Measurements from ENCODE around the gene DSCAM.
"Not testable (repeated sequence)": the region's sequence is repeated elsewhere in the genome, so short reads cannot be mapped to it uniquely, and the experiment has no call there.

DSCAM gene

GRCh38 chr21:40373761-40374160 lies 473.2 kb downstream of the DSCAM start:
- no peak for FAIRE-seq

GRCh38 chr21:40372506-40372905 lies 474.5 kb downstream of the DSCAM start:
- FAIRE-seq: no peak

- no peak for FAIRE-seq
Observed at GRCh38 chr21:40371329-40371728, 475.6 kb downstream of the DSCAM start.

GRCh38 chr21:40356644-40357043 lies 490.3 kb downstream of the DSCAM start:
- no peak for FAIRE-seq

- FAIRE-seq: no peak
Observed at GRCh38 chr21:40355076-40355475, 491.9 kb downstream of the DSCAM start.

GRCh38 chr21:40351006-40351405 lies 496.0 kb downstream of the DSCAM start:
- no peak for FAIRE-seq

GRCh38 chr21:40349591-40349990 lies 497.4 kb downstream of the DSCAM start:
- FAIRE-seq: no peak

- no peak for FAIRE-seq
Observed at GRCh38 chr21:40345711-40346321, 501.1 kb downstream of the DSCAM start.

GRCh38 chr21:40340357-40340756 lies 506.6 kb downstream of the DSCAM start:
- no peak for FAIRE-seq

- FAIRE-seq: no peak
Observed at GRCh38 chr21:40339050-40339449, 507.9 kb downstream of the DSCAM start.

- no peak for FAIRE-seq
Observed at GRCh38 chr21:40337981-40338380, 509.0 kb downstream of the DSCAM start.

GRCh38 chr21:40335704-40336103 lies 511.3 kb downstream of the DSCAM start:
- FAIRE-seq: no peak

- FAIRE-seq: no peak
Observed at GRCh38 chr21:40334159-40334558, 512.8 kb downstream of the DSCAM start.

- FAIRE-seq: no peak
Observed at GRCh38 chr21:40333731-40334130, 513.2 kb downstream of the DSCAM start.

- no peak for FAIRE-seq
Observed at GRCh38 chr21:40331804-40332203, 515.2 kb downstream of the DSCAM start.

GRCh38 chr21:40331172-40331571 lies 515.8 kb downstream of the DSCAM start:
- FAIRE-seq: no peak

GRCh38 chr21:40324389-40324788 lies 522.6 kb downstream of the DSCAM start:
- no peak for FAIRE-seq

- not testable (repeated sequence) for FAIRE-seq
Observed at GRCh38 chr21:40320718-40321117, 526.2 kb downstream of the DSCAM start.

GRCh38 chr21:40318371-40318770 lies 528.6 kb downstream of the DSCAM start:
- FAIRE-seq: no peak

- no peak for FAIRE-seq
Observed at GRCh38 chr21:40316104-40316503, 530.9 kb downstream of the DSCAM start.

- no peak for FAIRE-seq
Observed at GRCh38 chr21:40315626-40316025, 531.3 kb downstream of the DSCAM start.

GRCh38 chr21:40313260-40313659 lies 533.7 kb downstream of the DSCAM start:
- no peak for FAIRE-seq

- no peak for FAIRE-seq
Observed at GRCh38 chr21:40300300-40300699, 546.7 kb downstream of the DSCAM start.

- no peak for FAIRE-seq
Observed at GRCh38 chr21:40299451-40299850, 547.5 kb downstream of the DSCAM start.

GRCh38 chr21:40294345-40294744 lies 552.6 kb downstream of the DSCAM start:
- FAIRE-seq: no peak

- FAIRE-seq: no peak
Observed at GRCh38 chr21:40291560-40291959, 555.4 kb downstream of the DSCAM start.
